WERI-Rb-1 (cell line): ENCODE data around the gene PBX2.

ENCODE experiments used
- DNase-seq: peaks from one replicate; pipeline ENCODE4 v3.0.0-alpha.2; 2020
- H3K27ac ChIP-seq: fragments of 250-450 bp; sonication (Bioruptor Pico); 2 replicates; pipeline ENCODE4 v1.5.1; 2020; ENCODE audit warnings: mild to moderate bottlenecking, moderate library complexity
- H3K27me3 ChIP-seq: fragments of 250-450 bp; sonication (Bioruptor Pico); 2 replicates; pipeline ENCODE4 v1.5.1; 2021; ENCODE audit warnings: mild to moderate bottlenecking, low read depth, moderate library complexity; ENCODE audit not compliant: insufficient read depth, severe bottlenecking
- H3K36me3 ChIP-seq: fragments of 250-450 bp; sonication (Bioruptor Pico); 2 replicates; pipeline ENCODE4 v1.5.1; 2020; ENCODE audit warnings: mild to moderate bottlenecking, moderate library complexity
- H3K4me3 ChIP-seq: 2 replicates; pipeline ENCODE4 v1.5.1; 2011; ENCODE audit warnings: low read depth, mild to moderate bottlenecking, control low read depth, low read length
- H3K9me3 ChIP-seq: fragments of 250-450 bp; sonication (Bioruptor Pico); 2 replicates; pipeline ENCODE4 v1.5.1; 2021; ENCODE audit warnings: mild to moderate bottlenecking, moderate library complexity; ENCODE audit not compliant: severe bottlenecking
- CTCF ChIP-seq: IDR thresholded peaks from 2 replicates; pipeline ENCODE4 v1.5.1; 2011; ENCODE audit warnings: low read depth, mild to moderate bottlenecking, control low read depth, inconsistent platforms, low read length

Gene PBX2

GRCh38 chr6:32163559-32164258, 26.3 kb downstream of the PBX2 start:
- Histone ChIP-seq H3K36me3 (peaks cover 49% of the 10 kb centered on the region), H3K27ac (no peak overlapping the region), H3K9me3 (no peaks in the 10 kb centered on the region), H3K27me3 (no peaks in the 10 kb centered on the region), H3K4me3 (no peak overlapping the region)
- DNase-seq, result no peak
- TF ChIP-seq CTCF, result no peak

GRCh38 chr6:32158052-32158451, 31.9 kb downstream of the PBX2 start:
- peaks cover 50% of the 10 kb centered on the region for H3K36me3 ChIP-seq
- H3K27me3 ChIP-seq, result no peaks in the 10 kb centered on the region
- H3K4me3 ChIP-seq, result no peak overlapping the region
- DNase-seq, result no peak
- H3K27ac ChIP-seq, result no peak overlapping the region
- H3K9me3 ChIP-seq, result no peaks in the 10 kb centered on the region
- TF ChIP-seq CTCF, result no peak

- H3K27ac ChIP-seq, result no peak overlapping the region
- peaks cover 42% of the 10 kb centered on the region for H3K36me3 ChIP-seq
- H3K4me3 ChIP-seq, result no peak overlapping the region
- no peaks in the 10 kb centered on the region for H3K9me3 ChIP-seq
- no peak for DNase-seq
- H3K27me3 ChIP-seq, result no peaks in the 10 kb centered on the region
- no peak for TF ChIP-seq CTCF
These were observed 33.1 kb downstream of the PBX2 start for GRCh38 chr6:32156891-32157290.

- no peaks in the 10 kb centered on the region for H3K9me3 ChIP-seq
- peak; percentile 86 for TF ChIP-seq CTCF
- DNase-seq, result peak; percentile 94
- H3K27ac ChIP-seq, result peak overlapping the region; percentile 85
- H3K27me3 ChIP-seq, result no peaks in the 10 kb centered on the region
- H3K36me3 ChIP-seq, result peaks cover 36% of the 10 kb centered on the region
- H3K4me3 ChIP-seq, result peak overlapping the region; percentile 82
These were observed 35.4 kb downstream of the PBX2 start for GRCh38 chr6:32154514-32155161.

- peak within 1 kb of the TSS; percentile 82 for H3K4me3 ChIP-seq
- H3K36me3 ChIP-seq, result peaks cover 35% of the 10 kb centered on the region
- peaks cover 2% of the 10 kb centered on the region for H3K9me3 ChIP-seq
- DNase-seq, result peak; percentile 97
- H3K27me3 ChIP-seq, result no peaks in the 10 kb centered on the region
- peak; percentile 20; the same call in 1 of the 2 replicates for TF ChIP-seq CTCF
- peak within 1 kb of the TSS; percentile 85 for H3K27ac ChIP-seq
These were observed 36.2 kb downstream of the PBX2 start, which contains the start of gene PPT2 for GRCh38 chr6:32153564-32154513. Gene PPT2, plus strand, starts transcription at chr6:32154141. Its CDS starts 454 bp downstream, at chr6:32154595.
